GM19324 (cell line): ENCODE results near the gene GALNT14.

ENCODE experiments used
- ATAC-seq: cut with Tn5 transposase; IDR thresholded peaks from one replicate; pipeline ENCODE4 v1.9.1; 2021; ENCODE audit warnings: mild to moderate bottlenecking, moderate library complexity; ENCODE audit not compliant: unreplicated experiment, low FRiP score

GALNT14 gene

DNA sequence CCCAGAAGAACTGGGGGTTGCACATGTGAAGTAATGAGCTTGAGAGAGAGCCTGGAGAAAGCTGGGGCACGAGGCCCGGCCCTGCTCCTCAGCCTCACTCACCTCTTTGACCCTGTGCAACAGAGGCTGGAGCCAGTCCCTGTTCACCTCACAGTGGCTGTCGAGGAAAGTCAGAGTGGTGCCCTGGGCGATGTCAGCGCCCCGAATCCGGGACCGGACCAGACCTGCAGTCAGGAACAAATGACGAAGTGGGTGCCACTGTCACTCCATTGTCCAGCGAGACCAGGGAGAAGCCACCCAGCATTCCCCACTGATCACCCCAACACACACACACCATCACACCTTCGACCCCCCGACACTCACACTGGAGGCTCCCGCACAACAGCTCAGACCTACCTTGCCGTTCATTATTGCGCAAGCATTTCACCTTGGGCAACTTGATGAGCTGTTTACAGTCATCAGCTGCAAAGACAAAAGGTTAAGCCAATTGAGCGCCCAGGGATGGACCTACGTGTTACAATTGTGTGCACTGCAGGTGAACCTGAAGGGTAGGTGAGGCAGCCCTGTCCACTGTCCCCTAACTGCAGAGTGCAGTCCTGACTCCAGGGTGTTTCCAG, 182.6 kb downstream of the GALNT14 start:
- no peak for ATAC-seq

DNA sequence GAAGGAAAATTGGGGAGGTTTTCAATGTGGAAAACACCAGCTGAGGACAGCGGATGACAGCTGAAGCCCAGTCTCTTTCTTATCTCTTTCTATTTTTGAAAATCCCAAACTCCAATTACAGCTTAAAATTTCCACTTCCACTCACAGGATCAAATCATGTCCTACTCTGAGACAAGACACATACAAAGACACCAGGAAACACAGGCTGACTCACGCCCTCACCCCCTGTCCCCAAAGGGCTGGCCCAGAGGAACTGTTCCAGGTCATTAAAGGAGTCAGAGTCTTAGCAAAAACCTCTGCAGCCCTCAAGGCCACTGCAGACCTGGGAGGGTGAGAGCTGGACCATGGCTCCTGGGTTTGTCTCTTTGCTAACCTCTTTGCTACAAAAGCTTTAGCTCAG, 187.9 kb downstream of the GALNT14 start:
- no peak for ATAC-seq

DNA sequence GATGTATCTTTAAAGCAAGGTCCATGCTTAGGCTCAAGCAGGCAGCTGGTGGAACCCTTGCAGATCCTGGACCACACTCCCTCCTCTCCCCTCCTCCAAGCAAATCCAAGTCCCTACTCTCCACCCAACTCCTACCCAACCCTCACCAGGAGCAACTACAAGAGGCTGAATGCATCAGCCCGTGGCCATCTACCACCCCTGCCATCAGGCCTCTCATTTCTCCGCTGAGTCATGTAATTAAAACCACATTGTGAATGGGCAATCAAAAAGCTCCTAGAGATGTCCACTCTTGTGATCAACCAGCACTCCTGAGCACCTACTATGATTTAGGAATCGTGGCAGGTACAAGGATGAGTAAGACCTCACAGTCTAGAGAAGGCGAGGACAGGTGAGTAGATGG, 188.8 kb downstream of the GALNT14 start:
- no peak for ATAC-seq

DNA sequence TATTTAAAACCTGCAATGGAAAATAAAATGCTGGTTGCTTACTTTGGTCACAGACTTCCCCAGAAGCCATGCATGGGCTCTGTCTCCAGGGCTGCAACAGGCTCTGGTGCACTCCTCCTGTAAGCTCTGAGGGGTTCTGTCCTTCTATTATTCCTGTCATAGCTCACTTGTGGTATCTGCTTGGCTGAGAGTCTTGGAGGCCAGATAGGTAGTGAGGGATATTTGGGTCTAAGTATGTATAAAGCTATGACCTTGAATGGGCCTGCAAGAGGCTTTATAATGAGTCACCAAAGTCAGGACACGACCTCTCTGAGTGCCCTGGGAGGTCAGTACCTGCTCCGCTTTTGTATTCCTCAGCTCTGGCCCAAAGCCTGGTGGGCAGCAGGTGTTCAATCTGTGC, 189.4 kb downstream of the GALNT14 start:
- ATAC-seq, result no peak

DNA sequence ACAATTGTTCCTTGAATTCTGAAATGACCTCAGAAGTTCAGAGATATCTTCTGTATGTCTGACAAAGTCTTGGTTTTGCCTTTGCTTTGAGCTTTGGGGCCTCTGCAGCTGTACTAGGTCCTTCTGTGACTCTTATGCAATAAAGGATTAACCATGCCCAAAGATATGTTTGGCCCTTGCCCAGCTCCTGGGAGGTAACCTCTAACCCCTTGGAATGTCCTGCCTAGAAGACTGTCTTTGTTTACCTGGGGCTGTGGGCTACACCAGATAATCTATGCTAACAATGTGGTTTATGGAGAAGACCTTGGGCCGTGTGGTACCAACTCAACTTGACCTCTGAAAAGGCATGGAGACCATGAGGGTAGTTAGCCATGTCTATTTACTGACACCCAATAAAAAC, 190.1 kb downstream of the GALNT14 start:
- no peak for ATAC-seq

DNA sequence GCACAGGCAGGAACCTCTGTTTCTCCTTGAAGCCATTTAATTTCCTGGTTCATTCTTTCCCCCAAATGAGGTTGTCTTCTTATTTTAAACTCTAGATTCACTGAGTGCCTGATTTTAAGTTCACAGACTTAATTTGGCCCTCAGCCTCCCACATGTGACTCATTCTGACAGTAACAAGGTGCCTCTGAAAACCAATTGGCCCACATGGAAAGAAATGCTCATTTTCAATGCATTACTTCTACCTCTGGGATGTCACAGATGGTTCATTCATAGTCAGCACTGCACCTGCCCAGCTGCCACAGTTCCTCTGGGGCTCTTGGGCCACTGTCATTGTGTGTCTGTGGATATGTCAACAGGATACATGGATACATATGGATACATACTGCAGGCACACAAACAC, 190.6 kb downstream of the GALNT14 start:
- ATAC-seq, result no peak

DNA sequence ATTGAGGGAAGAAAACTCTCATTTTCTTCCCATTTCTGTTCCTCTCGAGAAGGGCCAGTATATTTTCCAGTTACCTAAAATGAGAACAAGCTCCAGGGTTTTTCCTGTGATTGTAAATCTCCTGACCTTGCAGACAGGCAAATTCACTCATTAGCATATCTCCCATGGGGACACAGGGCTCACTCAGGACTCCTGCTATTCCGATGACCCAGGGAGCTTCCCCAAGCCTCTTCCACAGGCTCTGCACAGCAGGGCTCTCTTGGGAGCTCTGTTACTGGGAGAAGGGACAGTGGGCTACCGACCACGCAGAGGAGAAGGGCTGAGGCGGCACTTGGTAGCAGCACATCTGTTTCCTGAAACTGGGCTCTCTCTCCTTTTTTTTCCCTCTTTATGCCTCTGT, 195.8 kb downstream of the GALNT14 start:
- ATAC-seq, result no peak

DNA sequence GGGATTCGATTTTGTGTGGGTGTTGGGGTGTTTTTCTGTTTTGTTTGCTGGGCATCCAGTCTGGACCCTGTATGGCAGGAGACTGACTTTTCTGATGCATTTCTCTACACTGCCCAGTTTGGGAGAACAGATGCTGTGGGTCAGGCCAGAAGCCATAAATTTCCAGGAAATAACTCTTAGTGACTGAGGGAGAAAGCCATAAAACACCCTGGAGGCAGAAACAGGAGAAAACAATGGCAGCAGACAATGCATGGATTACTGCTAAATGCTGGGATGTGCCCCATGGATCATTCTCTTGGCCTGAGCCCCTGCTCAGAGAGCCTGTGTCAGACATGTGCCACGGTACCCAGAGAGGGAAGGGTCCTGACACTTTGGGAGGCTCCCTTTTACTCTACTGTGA, 197.4 kb downstream of the GALNT14 start:
- no peak for ATAC-seq

DNA sequence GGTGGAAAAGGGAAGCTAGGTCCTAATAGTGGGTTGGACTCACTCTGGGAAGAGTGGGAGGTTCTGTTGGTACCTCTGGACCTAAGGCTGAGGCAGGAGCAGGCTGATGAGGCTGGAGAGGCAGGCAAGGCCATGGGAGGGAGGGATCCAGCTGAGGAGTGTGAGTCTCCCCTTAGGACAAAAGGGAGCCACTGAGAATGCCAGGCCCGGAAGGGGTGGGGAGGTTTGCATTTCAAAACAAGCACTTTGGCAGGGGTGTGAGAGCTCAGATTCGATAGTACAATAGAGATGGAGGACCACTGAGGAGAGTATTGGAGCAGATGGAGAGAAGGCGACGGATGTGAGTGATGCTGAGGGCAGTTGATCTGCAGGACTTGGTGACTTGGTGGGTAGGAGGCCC, 198.9 kb downstream of the GALNT14 start:
- ATAC-seq, result no peak

DNA sequence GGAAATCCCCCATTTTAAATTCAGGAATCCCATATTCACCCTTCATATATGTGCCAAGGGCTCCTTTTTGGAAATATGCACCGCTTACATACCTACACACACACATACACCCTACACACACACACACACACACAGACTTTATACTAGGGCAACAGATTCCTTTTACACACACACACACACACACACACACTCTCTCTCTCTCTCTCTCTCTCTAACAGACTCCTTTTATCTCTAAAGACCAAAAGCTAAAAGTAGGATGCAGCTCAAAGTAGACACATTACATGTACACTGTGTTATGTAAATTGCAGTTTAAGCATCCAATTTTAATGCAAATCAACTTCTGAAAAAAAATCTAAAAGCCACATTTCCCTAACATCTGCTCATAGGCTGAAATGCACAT, 200.0 kb downstream of the GALNT14 start:
- no peak for ATAC-seq

DNA sequence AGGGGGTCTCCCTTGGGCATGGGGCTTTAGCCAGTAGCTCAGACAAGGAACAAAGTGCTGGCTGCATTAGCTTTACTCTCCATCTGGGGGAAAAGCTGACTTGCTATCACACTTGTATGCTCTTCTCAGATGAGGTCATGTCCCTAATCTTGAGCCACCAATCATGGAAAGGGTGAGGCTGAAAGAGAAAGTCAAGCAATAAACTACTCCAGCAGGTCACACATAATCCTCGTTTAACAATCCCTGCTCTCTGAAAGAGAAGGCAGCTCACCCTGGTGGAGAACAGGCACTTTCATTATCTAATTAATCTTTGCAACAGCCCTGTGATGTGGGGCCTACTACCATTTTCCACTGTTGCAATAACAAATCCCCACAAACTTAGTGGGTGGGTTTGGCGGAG, 201.3 kb downstream of the GALNT14 start:
- ATAC-seq, result no peak

DNA sequence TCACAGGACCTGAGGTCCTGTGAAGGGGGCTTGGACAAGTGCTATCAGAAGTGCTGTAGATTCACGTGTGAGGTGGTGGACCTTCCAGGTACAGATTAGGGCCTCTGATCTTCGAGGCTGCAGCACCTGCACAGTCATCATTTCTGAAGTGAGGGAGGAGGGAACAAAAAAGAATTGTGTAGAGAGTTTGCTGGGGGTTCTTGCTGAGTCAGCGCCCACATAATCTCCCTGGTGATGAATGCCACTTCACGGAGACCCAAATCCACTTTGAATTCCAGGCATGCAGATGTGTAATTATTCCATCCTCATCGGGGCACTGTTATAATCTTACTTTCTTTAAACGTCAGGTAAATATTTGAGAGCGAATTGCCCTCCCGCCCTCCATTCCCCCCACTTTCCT, 202.4 kb downstream of the GALNT14 start:
- no peak for ATAC-seq

DNA sequence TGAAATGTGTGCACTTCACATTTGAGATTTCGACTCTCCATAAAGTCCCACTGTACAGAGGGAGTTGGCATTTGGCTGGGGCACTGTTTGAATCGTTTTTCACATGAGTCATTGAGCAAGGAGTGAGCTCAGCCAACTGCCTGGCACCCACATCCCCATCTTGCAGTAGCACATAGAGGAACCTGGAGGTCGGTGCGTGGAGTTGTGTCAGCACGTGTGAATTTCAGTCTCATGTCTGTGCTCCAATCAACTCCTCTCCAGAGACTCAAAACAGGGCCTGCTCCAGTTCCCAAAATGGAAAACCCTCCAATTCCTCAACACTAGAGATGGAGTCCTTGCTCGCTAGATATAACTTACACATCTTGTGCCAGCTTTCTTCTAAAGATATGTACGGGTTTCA, 204.2 kb downstream of the GALNT14 start:
- no peak for ATAC-seq

DNA sequence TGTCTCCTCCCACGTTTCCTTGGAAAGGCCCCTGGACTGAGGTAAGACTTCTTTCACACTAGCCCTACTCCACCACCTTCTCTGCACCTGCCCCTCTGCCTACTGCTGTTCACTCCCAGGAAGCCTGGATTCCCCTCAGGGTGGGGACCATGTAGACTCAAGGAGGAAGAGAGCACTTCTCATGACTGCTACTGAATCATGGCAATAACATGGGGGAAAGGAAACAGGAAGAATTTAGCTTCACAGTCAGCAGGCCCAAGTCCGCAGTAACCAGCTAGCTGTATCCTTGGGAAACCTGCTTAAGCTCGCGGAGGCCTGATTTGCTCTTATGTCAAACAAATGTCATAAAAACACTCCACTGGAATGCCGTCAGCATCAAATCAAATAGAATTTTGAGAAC, 204.7 kb downstream of the GALNT14 start:
- no peak for ATAC-seq

DNA sequence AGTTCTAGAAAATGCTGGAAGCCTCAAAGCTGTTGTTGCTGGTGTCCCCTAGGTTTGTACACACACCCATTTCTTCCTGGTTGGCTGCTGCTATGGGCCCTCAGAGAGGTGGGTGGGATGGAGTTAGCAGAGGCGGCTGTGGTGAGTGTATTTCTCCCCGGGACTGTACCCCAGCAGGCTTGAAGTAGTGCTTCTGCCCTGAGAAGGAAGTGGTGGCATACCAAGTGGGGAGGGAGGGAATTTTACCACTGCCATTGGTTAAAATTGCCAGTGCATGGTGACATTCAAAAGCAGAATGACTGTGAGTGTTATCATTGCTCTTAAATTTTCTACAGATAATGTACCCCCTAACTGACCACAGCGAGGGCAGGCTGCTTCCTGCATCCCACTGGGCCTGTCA, 205.4 kb downstream of the GALNT14 start:
- ATAC-seq, result no peak

DNA sequence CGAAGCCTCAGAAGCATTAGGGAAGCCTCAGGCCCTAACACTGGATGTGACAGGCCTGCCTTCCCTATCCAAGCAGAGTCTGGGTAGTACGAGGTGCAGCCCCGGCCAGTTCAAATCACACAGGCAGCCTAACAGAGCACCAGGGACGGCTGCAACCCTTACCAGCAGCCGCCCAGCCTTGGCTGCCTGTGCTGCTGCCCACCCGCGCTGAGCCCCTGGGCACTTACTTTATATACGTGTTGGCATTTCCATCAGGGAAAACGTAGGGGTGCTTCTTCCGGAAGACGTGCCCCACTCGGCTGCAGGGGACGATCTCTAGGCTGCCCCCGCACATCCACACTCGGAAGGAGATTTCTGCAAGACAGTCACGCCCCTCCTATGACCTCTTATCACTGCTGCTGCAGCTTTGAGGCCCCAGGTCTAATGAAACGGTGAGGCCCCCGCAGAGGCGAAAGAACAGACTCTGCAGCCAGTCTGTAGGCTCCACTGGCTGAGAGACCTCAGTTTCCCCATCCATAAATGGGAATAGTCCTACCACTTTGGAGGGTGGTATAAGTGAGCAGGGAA, 206.3 kb downstream of the GALNT14 start:
- no peak for ATAC-seq

DNA sequence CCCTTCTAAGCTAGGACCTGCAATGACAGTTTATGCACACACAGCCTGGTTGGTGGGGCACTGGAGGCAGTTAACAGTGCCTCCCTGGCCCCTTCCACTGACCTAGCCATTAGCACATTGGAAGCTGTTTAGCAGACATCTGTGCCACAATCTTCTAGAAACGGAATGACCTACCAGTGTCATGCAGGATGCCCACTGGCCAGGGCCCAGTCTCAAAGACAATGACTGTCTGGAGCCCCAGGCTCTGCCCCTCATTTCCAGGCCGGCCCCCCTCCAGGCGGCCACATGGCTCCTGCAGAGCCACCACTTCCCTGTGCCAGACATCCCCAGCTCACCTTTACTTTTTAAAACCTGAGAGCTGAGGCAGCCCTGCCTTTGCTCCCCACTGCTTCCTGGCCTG, 207.5 kb downstream of the GALNT14 start:
- ATAC-seq, result no peak

DNA sequence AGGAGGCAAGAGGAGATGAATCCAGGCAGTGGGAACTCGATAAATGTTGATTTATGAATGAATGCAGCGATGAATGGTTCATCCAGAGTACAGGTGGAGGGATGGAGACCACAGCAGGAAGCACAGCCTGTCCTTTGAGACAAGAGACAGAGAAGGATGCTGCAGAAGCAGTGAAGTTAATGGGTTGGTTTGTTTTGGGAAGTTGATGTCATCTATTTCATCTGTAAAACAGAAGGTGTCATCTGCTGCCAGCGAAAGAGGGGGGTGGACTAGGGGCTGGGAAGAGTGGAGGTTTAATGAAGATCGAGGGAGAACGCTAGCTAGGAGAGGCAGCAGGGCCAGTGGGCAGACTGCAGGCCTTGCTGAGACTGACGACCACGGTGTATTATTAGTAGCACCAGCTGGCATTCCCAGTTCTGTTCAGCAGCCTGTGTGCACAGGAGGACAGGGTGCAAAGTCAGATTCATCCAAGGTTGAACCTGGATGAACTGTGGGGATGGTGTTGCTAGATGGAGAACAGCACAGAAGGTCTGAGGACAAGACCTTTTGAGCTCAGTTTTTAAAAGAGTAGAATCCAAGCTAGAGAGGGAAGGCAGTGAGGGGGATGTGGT, 210.7 kb downstream of the GALNT14 start:
- no peak for ATAC-seq

DNA sequence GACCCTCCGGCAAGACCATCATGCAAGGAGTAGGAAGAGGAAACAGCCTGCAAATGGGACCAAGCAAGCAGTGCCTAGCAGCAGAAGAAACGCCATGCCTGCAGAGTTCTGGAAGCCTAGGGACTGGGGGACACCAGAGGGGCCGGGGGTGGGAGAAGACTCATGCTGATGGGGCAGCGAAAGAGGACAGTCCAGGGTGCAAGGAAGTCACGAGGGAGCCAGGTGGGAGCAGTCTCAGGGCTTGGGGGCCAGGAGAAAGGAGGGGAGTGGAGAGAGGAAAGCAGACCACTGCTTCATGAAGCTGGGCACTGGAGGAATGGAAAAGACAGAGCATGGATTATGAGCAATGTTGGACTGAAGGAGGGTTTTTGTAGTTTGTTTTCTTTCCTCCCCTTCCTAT, 211.6 kb downstream of the GALNT14 start:
- no peak for ATAC-seq

DNA sequence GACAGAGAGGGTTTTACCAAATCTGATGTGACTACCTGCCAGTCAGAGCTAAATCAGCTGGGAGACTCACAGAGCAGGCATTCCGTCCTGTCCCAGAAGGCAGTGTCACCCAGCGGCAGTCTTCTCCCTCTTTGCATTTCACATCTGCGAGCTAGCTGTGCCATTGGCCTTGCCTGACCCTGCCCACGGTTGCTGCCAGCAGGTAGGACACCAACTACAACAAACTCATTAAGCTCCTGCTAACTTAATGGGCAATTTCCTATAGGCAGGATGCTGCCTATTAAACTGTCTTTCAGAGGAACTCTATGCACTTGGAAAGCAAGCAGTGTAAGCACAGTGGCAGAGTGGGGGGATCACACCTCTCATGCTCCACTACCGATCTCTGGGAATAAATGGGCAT, 214.6 kb downstream of the GALNT14 start:
- no peak for ATAC-seq

DNA sequence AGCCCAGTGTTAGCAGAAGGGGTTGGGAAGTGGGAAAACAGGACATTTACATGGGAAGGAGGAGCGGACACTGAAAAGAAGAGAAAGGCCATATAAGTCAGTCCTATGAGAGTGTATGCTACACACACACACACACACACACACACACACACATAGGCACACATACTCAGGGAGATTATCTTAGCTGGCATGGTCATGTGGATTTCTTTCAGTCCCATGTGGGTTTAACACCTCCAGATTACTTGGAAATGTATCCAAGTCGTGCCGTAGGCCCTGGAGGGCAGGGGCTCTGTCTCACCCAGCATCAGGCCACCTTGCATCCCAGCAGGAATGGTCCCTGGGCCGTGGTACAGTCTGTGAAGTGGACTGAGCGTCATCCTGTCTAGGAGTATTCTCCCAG, 217.7 kb downstream of the GALNT14 start:
- ATAC-seq, result no peak

DNA sequence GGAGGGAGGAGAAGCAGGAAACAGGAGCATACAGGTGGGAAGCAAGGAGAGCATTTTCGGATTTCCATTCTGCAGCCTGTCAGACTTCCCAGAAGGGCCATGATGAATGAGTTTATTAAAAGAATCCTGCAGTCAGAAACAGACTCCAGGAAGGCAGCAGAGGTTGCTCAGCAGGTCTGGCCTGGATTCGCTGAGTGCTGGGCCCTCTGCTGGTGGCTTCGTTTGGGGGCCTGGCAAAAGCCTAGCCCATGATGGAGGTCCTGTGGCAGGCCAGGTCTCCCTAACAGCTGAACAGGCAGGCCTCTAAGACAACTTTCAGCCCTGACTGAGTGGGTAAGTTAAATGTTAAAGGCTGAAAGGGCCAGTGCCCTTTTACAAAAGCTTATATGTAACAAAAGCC, 222.8 kb downstream of the GALNT14 start:
- no peak for ATAC-seq
